HepG2 (cell line): ENCODE data around the gene CFAP300. TPM values are rescaled to one million over a fixed set of nuclear protein-coding genes. Genes with fewer than 3 reads are reported as not detected.

Experiments used
- ATAC-seq: fragments of 200-7000 bp; cut with Tn5 transposase; 3 replicates; pipeline ENCODE4 v1.9.1; 2020; ENCODE audit warnings: mild to moderate bottlenecking, moderate library complexity
- BruUV-seq: library from RNA; stranded (reverse); fragments of 400-500 nt; replicated peaks from 2 replicates; lab custom pipeline; 2021; lab: Mats Ljungman, UMichigan
- CTCF ChIA-PET: fragments of 300-600 bp; formaldehyde crosslinking; extraction: SDS; loops from one replicate; lab custom pipeline; 2021; ENCODE audit warnings: low total read pairs, inconsistent platforms, low intra/inter-chr PET ratio; lab: Yijun Ruan, JAX
- POLR2A ChIA-PET: fragments of 350-600 bp; sonication (Branson Sonifier 250); formaldehyde crosslinking; loops from one replicate; lab custom pipeline; 2020; ENCODE audit warnings: antibody characterized with exemption, inconsistent platforms; lab: Yijun Ruan, JAX
- DNase-seq: peaks from one replicate; pipeline ENCODE4 v3.0.0-alpha.2; 2015; ENCODE audit warnings: low spot score
- FAIRE-seq: peaks from 3 replicates; lab custom pipeline; 2011; peaks lifted over from hg19 to GRCh38; lab: Jason Lieb, UNC
- H2AFZ ChIP-seq: one replicate; pipeline ENCODE4 v1.6.1; 2011; ENCODE audit warnings: low read length, inconsistent platforms
- H3K27ac ChIP-seq: fragments of 300-600 bp; 3 replicates; pipeline ENCODE4 v1.8.0; 2011; ENCODE audit warnings: mixed run types, mild to moderate bottlenecking, mixed read lengths, low read length, inconsistent platforms; ENCODE audit not compliant: insufficient read depth; ENCODE audit errors: extremely low read length
- H3K27me3 ChIP-seq, 2 experiments: fragments of 200-600 bp in 1 of 2; 2 replicates in 1 of 2; 3 replicates in 1 of 2; pipeline versions ENCODE4 v1.6.0 to v1.8.0; 2011; ENCODE audit warnings: low read length in 2 of 2, mild to moderate bottlenecking in 2 of 2, moderate library complexity in 2 of 2, inconsistent platforms in 1 of 2; ENCODE audit not compliant: insufficient read depth in 2 of 2, control insufficient read depth in 1 of 2
- H3K36me3 ChIP-seq, 2 experiments: fragments of 200-600 bp in 1 of 2; replicated peaks in 1 of 2; 2 replicates in 1 of 2; 3 replicates in 1 of 2; pipeline versions ENCODE4 v1.5.1 to v1.8.0; 2011; ENCODE audit warnings: low read length in 2 of 2, inconsistent platforms in 1 of 2; ENCODE audit not compliant: insufficient read depth in 2 of 2, control insufficient read depth in 1 of 2
- H3K4me1 ChIP-seq: 2 replicates; pipeline ENCODE4 v1.5.1; 2012; ENCODE audit warnings: low read length, inconsistent platforms; ENCODE audit not compliant: insufficient read depth
- H3K4me2 ChIP-seq: 2 replicates; pipeline ENCODE4 v1.6.0; 2011; ENCODE audit warnings: low read depth, low read length, inconsistent platforms
- H3K4me3 ChIP-seq, 3 experiments: fragments of 200-600 bp in 1 of 3; sonication (generic), shearing (Covaris generic) in 1 of 3; replicated peaks in 1 of 3; 2 replicates each; pipeline ENCODE4 v1.5.1; 2011 to 2016; ENCODE audit warnings: low read length in 3 of 3, inconsistent platforms in 2 of 3, low read depth in 2 of 3, mild to moderate bottlenecking in 2 of 3, control low read depth in 1 of 3, mixed read lengths in 1 of 3; ENCODE audit not compliant: insufficient read depth in 1 of 3
- H3K79me2 ChIP-seq: one replicate; pipeline ENCODE4 v1.6.1; 2011; ENCODE audit warnings: low read length, inconsistent platforms; ENCODE audit not compliant: insufficient read depth
- H3K9ac ChIP-seq: 2 replicates; pipeline ENCODE4 v1.6.0; 2011; ENCODE audit warnings: mild to moderate bottlenecking, low read depth, low read length, inconsistent platforms; ENCODE audit not compliant: insufficient read depth
- H3K9me3 ChIP-seq: 2 replicates; pipeline ENCODE4 v1.5.1; 2012; ENCODE audit warnings: mild to moderate bottlenecking, low read length
- H4K20me1 ChIP-seq: 2 replicates; pipeline ENCODE4 v1.6.0; 2011; ENCODE audit warnings: inconsistent platforms, mild to moderate bottlenecking, low read length, moderate library complexity; ENCODE audit not compliant: insufficient read depth
- HNRNPK ChIP-seq: fragments of 200-400 bp; formaldehyde crosslinking; IDR thresholded peaks from 2 replicates; pipeline ENCODE4 v1.6.1; 2018; ENCODE audit warnings: low read length, low read depth, moderate library complexity, mild to moderate bottlenecking; ENCODE audit not compliant: poor library complexity, severe bottlenecking
- HNRNPUL1 ChIP-seq: fragments of 200-400 bp; formaldehyde crosslinking; IDR thresholded peaks from 2 replicates; pipeline ENCODE4 v1.6.1; 2017; ENCODE audit warnings: low read depth, mild to moderate bottlenecking, low read length, moderate library complexity
- KAT8 ChIP-seq: IDR thresholded peaks from 2 replicates; pipeline ENCODE4 v1.6.1; 2016; ENCODE audit warnings: missing genetic modification reagents, missing compliant biosample characterization
- MIER3 ChIP-seq: IDR thresholded peaks from 2 replicates; pipeline ENCODE4 v1.6.1; 2016; ENCODE audit warnings: missing compliant biosample characterization, borderline replicate concordance
- TCF7 ChIP-seq: sonication (generic); IDR thresholded peaks from 2 replicates; pipeline ENCODE4 v1.6.1; 2016; ENCODE audit warnings: antibody characterized with exemption, low read depth
- THAP9 ChIP-seq: sonication (generic); formaldehyde crosslinking; IDR thresholded peaks from 2 replicates; pipeline ENCODE4; 2020; ENCODE audit warnings: missing genetic modification reagents, mild to moderate bottlenecking, borderline replicate concordance
- TP53 ChIP-seq: sonication (generic); formaldehyde crosslinking; conservative IDR thresholded peaks from 2 replicates; pipeline ENCODE4 v1.4.0; 2020; ENCODE audit warnings: missing genetic modification reagents
- ZBTB7A ChIP-seq: sonication (generic); formaldehyde crosslinking; IDR thresholded peaks from 2 replicates; pipeline ENCODE4 v1.8.0; 2022; ENCODE audit warnings: mild to moderate bottlenecking, missing genetic modification reagents
- ZNF253 ChIP-seq: sonication (generic); formaldehyde crosslinking; IDR thresholded peaks from 2 replicates; pipeline ENCODE4 v1.8.0; 2022; ENCODE audit warnings: mild to moderate bottlenecking, missing genetic modification reagents, borderline replicate concordance
- ZNF737 ChIP-seq: sonication (generic); formaldehyde crosslinking; IDR thresholded peaks from 2 replicates; pipeline ENCODE4 v1.5.0; 2020; ENCODE audit warnings: missing genetic modification reagents, mild to moderate bottlenecking, borderline replicate concordance
- WGBS: methylation state at CpG from one replicate; pipeline ENCODE4 v1.1.6; 2017; ENCODE audit warnings: low lambda C conversion rate; 5-methylcytosine and 5-hydroxymethylcytosine counted together
- in situ Hi-C: cut with HindIII; loops from 2 replicates; pipeline ENCODE4 v1.10.0; 2017; ENCODE audit warnings: low pct_unique_long_range_greater_than_20kb; ENCODE audit not compliant: extremely low pct_ligation_motif_present
- intact Hi-C: fragments of 100-400 bp; cut with micrococcal nuclease; formaldehyde crosslinking; loops from one replicate; pipeline ENCODE4 v1.10.0; 2022; ENCODE audit not compliant: unreplicated experiment
- polyA plus RNA-seq, 8 experiments: library from polyadenylated mRNA; depleted of rRNA in 3 of 8; stranded (reverse) in 7 of 8; unstranded in 1 of 8; fragments of >200 nt; fragmentation: Illumina TruSeq in 4 of 8; extraction: Trizol in 4 of 8; gene quantifications; 2 replicates each; pipeline versions ENCODE4 v1.2.1 to v1.2.3, GENCODE V29; 2011 to 2016; ENCODE audit warnings: low read depth in 4 of 8, missing spikeins in 1 of 8, mixed read lengths in 1 of 8; ENCODE audit not compliant: insufficient read depth in 1 of 8
- total RNA-seq, 5 experiments: library from RNA; depleted of rRNA; stranded (reverse); fragments of >200 nt; fragmentation: Illumina TruSeq; extraction: Trizol; gene quantifications; 2 replicates each; pipeline ENCODE4 v1.2.3, GENCODE V29; 2016; ENCODE audit warnings: low read depth in 1 of 5

The CFAP300 gene
- total and polyA plus RNA-seq, 2 of the 13 experiments (the other 11 are each of a cell fraction or from before 2014, with no cell fraction given): not detected

GRCh38 chr11:102004220-102004619 is 43.0 kb upstream of the CFAP300 start:
- Histone ChIP-seq H3K9ac (no peak overlapping the region), H3K79me2 (no peaks in the 10 kb centered on the region), H4K20me1 (no peaks in the 10 kb centered on the region), H3K27ac (no peak overlapping the region), H3K27me3 (no peaks in the 10 kb centered on the region), H2AFZ (no peak overlapping the region), H3K4me2 (no peak overlapping the region), H3K9me3 (no peaks in the 10 kb centered on the region), H3K4me3 (no peak overlapping the region), H3K4me1 (peaks cover 17% of the 10 kb centered on the region), H3K36me3 (no peaks in the 10 kb centered on the region)
- in situ Hi-C loops (loop anchor here (10.0 to 25.0 kb wide), 2 partner anchors 79 to 567 kb away; no protein-coding TSS in a partner anchor), intact Hi-C loops (no loop called here)
- DNase-seq (no peak), FAIRE-seq (peak; percentile 32), ATAC-seq (no peak)
- no peak for TF ChIP-seq THAP9 (CRISPR knock-in tag)
- TF ChIP-seq ZNF737 (CRISPR knock-in tag): no peak
- no peak for TF ChIP-seq KAT8 (CRISPR knock-in tag)
- no peak for TF ChIP-seq ZNF253
- no peak for TF ChIP-seq TP53 (CRISPR knock-in tag)
- ChIA-PET POLR2A (no interaction called here), CTCF (no interaction called here)
- BruUV-seq: no TSS peak

GRCh38 chr11:102005306-102005705 is 41.9 kb upstream of the CFAP300 start:
- intact Hi-C loops: loop anchor here (5.0 kb wide), 1 partner anchor 107 kb away; the partner anchor contains the start of gene YAP1
- H3K4me3 ChIP-seq: no peak overlapping the region
- no peak for TF ChIP-seq TCF7
- TF ChIP-seq HNRNPUL1: no peak
- TF ChIP-seq ZBTB7A (CRISPR knock-in tag): no peak
- TF ChIP-seq KAT8 (CRISPR knock-in tag): no peak
- TF ChIP-seq MIER3 (CRISPR knock-in tag): no peak
- TF ChIP-seq HNRNPK: no peak
- TF ChIP-seq, all 625 proteins: peak for 0
- no peak for DNase-seq
- 92% methylated on average over 4 of the region's 4 CpGs for WGBS
- Histone ChIP-seq H3K27me3 (no peaks in the 10 kb centered on the region), H3K36me3 (no peaks in the 10 kb centered on the region), H3K9me3 (no peaks in the 10 kb centered on the region), H3K4me1 (peaks cover 19% of the 10 kb centered on the region), H3K4me2 (no peak overlapping the region), H3K27ac (no peak overlapping the region), H3K9ac (no peak overlapping the region), H4K20me1 (no peaks in the 10 kb centered on the region), H3K79me2 (no peaks in the 10 kb centered on the region), H2AFZ (no peak overlapping the region)
- CTCF ChIA-PET: no interaction called here
- in situ Hi-C loops: loop anchor here (10.0 to 25.0 kb wide), 2 partner anchors 81 to 568 kb away; no protein-coding TSS in a partner anchor
- BruUV-seq: no TSS peak
- no peak for FAIRE-seq
- POLR2A ChIA-PET: no interaction called here
- no peak for ATAC-seq
